ENCODE results near the gene GLIS1. TPM values are rescaled to one million over a fixed set of nuclear protein-coding genes. Genes with fewer than 3 reads are reported as not detected.

The GLIS1 gene
- polyA plus RNA-seq, 1 donor (not counting 4 experiments of a cell fraction or from before 2014, with no cell fraction given): not detected

DNA sequence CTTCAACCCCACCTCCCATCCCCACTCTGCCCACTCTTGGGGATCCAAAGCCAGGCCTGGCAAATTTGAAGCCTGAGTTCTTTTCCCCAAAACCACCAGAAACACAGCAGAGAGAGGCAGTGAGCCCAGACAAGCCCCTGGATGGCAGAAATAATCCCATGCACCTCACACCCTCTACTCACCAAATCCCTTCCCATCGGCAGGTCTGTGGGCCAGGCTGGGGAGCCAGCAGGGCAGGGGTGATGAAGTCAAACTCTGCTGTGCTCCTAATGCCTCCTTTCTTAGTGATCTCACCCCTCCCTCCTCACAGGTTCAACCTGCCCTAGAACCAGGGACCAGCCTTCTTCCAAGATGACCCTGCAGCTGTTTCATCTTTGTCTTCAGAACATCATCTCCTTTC lies 72.4 kb downstream of the GLIS1 start:
- no peaks in the 10 kb centered on the region for H3K36me3 ChIP-seq (ENCODE audit: control insufficient read depth in 2 of 2, extremely low read depth in 1 of 2, insufficient read depth in 2 of 2, low read length in 2 of 2)
- no peak overlapping the region for H3K9ac ChIP-seq (ENCODE audit: control insufficient read depth, extremely low read depth, insufficient read depth, low read length)
- no peaks in the 10 kb centered on the region for H4K20me1 ChIP-seq (ENCODE audit: control insufficient read depth, extremely low read depth, insufficient read depth, low read length)
- H3K27ac ChIP-seq (ENCODE audit: control insufficient read depth, insufficient read depth, low read length): no peak overlapping the region
- H3K4me2 ChIP-seq (ENCODE audit: control insufficient read depth, extremely low read depth, insufficient read depth, low read depth, low read length): no peak overlapping the region
- no peaks in the 10 kb centered on the region for H3K9me1 ChIP-seq (ENCODE audit: control insufficient read depth, extremely low read depth, insufficient read depth, low read length)
- H3K4me1 ChIP-seq (ENCODE audit: control insufficient read depth, extremely low read depth, insufficient read depth, low read length): no peaks in the 10 kb centered on the region
- FAIRE-seq (no peak), DNase-seq (ENCODE audit: low read depth, low spot score) (no peak)
- no peak overlapping the region for H2AFZ ChIP-seq (ENCODE audit: control insufficient read depth, low read length)
- peaks cover 23% of the 10 kb centered on the region for H3K27me3 ChIP-seq (ENCODE audit: control insufficient read depth, extremely low read depth, insufficient read depth, low read length)
- H3K79me2 ChIP-seq (ENCODE audit: control insufficient read depth, insufficient read depth, low read length): no peaks in the 10 kb centered on the region
- H3K4me3 ChIP-seq (ENCODE audit: control insufficient read depth in 2 of 3, extremely low read depth in 1 of 3, insufficient read depth in 2 of 3, low read depth in 1 of 3, low read length in 3 of 3): no peak overlapping the region
- TF ChIP-seq EZH2 (IDR thresholded peaks at IDR 0.05; ENCODE audit: low read length): no peak
- no peaks in the 10 kb centered on the region for H3K9me3 ChIP-seq (ENCODE audit: control insufficient read depth, low read depth, low read length)
- dilution Hi-C loops (cut with MboI; ENCODE audit: extremely low pct_ligation_motif_present, low sequenced_read_pairs): no loop called here

GRCh38 chr1:53665996-53666395 lies 73.0 kb downstream of the GLIS1 start:
- dilution Hi-C loops (cut with MboI; ENCODE audit: extremely low pct_ligation_motif_present, low sequenced_read_pairs): no loop called here
- H3K36me3 ChIP-seq (ENCODE audit: control insufficient read depth in 2 of 2, extremely low read depth in 1 of 2, insufficient read depth in 2 of 2, low read length in 2 of 2): no peaks in the 10 kb centered on the region
- DNase-seq (ENCODE audit: low read depth, low spot score): no peak
- H4K20me1 ChIP-seq (ENCODE audit: control insufficient read depth, extremely low read depth, insufficient read depth, low read length): no peaks in the 10 kb centered on the region
- H2AFZ ChIP-seq (ENCODE audit: control insufficient read depth, low read length): no peak overlapping the region
- H3K4me1 ChIP-seq (ENCODE audit: control insufficient read depth, extremely low read depth, insufficient read depth, low read length): no peaks in the 10 kb centered on the region
- peaks cover 23% of the 10 kb centered on the region for H3K27me3 ChIP-seq (ENCODE audit: control insufficient read depth, extremely low read depth, insufficient read depth, low read length)
- no peaks in the 10 kb centered on the region for H3K9me1 ChIP-seq (ENCODE audit: control insufficient read depth, extremely low read depth, insufficient read depth, low read length)
- H3K9ac ChIP-seq (ENCODE audit: control insufficient read depth, extremely low read depth, insufficient read depth, low read length): no peak overlapping the region
- no peak overlapping the region for H3K4me3 ChIP-seq (ENCODE audit: control insufficient read depth in 2 of 3, extremely low read depth in 1 of 3, insufficient read depth in 2 of 3, low read depth in 1 of 3, low read length in 3 of 3)
- H3K9me3 ChIP-seq (ENCODE audit: control insufficient read depth, low read depth, low read length): no peaks in the 10 kb centered on the region
- no peaks in the 10 kb centered on the region for H3K79me2 ChIP-seq (ENCODE audit: control insufficient read depth, insufficient read depth, low read length)
- no peak for TF ChIP-seq EZH2 (IDR thresholded peaks at IDR 0.05; ENCODE audit: low read length)
- TF ChIP-seq CTCF (optimal IDR thresholded peaks at IDR 0.05 in 1 of 3, IDR thresholded peaks at IDR 0.05 in 1 of 3, conservative IDR thresholded peaks at IDR 0.05 in 1 of 3; ENCODE audit: extremely low read depth in 1 of 3, insufficient read depth in 2 of 3, low read length in 3 of 3): no peak
- no peak overlapping the region for H3K4me2 ChIP-seq (ENCODE audit: control insufficient read depth, extremely low read depth, insufficient read depth, low read depth, low read length)
- no peak overlapping the region for H3K27ac ChIP-seq (ENCODE audit: control insufficient read depth, insufficient read depth, low read length)
- no peak for FAIRE-seq

Measured in keratinocyte (primary cell).